ENCODE measurements around the gene FRMPD4.
"Not testable (repeated sequence)": the region's sequence is repeated elsewhere in the genome, so short reads cannot be mapped to it uniquely, and the experiment has no call there.

Gene FRMPD4

GRCh38 chrX:12138361-12139313 is at the start of gene FRMPD4:
Gene FRMPD4, plus strand, starts transcription at chrX:12138473. Its CDS starts 499 bp downstream, at chrX:12138972.
- DNase-seq, result no peak

DNA sequence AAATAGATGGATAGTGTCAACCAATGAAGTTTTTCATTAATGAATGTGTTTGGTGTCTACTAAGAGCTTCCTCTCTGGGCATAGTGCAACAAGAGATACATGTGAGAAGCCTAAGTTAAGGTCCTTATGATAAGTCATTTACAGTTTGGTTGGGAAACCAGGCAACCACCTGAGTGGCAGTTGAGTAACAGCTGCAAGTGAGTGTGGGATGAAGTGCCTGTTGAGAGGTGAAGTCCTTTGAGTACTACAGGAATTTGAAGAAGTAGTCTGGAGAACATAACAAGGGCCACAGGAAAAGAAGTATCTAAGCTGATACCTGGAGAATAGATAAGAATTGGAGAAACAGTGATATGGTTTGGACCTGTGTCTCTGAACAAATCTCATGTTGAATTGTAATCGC is 48.5 kb upstream of the FRMPD4 start:
- no peak for DNase-seq

- no peak for DNase-seq
These were observed 25.0 kb upstream of the FRMPD4 start for GRCh38 chrX:12113321-12113720.

DNA sequence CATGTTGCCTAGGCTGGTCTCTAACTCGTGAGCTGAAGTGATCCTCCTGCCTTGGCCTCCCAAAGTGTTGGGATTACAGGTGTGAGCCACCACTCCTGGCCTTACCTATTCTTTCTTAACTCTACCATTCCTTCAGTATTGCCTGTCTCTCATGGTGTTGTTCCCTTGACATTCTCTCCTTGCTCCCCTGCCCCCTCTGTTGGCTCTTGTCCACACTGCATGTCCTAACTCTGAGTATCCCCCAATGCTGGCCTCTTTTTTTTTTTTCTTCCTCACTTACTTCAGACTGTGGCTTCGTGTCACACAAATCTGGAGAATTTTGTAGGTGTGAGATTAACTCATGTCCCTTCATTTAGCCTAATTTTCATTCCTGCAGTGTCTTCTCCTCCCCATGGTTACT is 22.9 kb upstream of the FRMPD4 start:
- DNase-seq, result no peak

- DNase-seq, result no peak
These were observed 20.1 kb upstream of the FRMPD4 start for GRCh38 chrX:12118134-12118533.

DNA sequence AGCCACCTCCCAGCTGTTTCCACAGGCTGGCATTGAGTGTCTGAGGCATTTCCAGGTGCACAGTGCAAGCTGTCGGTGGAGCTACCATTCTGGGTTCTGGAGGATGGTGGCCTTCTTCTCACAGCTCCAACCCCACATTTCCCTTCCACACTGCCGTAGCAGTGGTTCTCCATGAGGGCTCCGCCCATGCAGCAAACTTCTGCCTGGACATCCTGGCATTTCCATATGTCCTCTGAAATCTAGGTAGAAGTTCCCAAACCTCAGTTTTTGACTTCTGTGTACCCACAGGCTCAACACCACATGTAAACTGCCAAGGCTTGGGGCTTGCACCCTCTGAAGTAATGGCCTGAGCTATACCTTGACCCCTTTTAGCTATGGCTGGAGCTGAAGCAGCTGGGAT is 10.3 kb upstream of the FRMPD4 start:
- DNase-seq, result no peak

DNA sequence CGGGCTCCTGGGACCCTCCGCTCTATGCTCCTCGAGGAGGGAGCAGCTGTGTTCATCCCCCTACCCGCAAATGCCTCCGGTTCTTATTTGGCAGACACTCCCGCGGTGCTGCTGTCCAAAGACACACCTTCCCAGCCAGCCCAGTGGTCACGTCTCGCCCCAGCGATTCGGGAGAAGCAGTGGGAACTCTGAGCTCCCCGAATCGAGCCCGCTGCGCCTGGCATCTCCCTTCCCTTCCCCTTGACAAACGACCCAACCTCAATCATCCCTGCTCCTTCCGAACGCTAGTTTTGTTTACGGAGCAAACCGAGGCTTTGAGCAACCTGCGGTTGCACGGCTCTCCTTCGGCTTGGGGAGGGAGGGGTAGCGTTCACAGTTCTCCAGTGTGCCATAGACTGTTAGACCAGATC is 317 bp upstream of the FRMPD4 start:
- DNase-seq, result no peak

DNA sequence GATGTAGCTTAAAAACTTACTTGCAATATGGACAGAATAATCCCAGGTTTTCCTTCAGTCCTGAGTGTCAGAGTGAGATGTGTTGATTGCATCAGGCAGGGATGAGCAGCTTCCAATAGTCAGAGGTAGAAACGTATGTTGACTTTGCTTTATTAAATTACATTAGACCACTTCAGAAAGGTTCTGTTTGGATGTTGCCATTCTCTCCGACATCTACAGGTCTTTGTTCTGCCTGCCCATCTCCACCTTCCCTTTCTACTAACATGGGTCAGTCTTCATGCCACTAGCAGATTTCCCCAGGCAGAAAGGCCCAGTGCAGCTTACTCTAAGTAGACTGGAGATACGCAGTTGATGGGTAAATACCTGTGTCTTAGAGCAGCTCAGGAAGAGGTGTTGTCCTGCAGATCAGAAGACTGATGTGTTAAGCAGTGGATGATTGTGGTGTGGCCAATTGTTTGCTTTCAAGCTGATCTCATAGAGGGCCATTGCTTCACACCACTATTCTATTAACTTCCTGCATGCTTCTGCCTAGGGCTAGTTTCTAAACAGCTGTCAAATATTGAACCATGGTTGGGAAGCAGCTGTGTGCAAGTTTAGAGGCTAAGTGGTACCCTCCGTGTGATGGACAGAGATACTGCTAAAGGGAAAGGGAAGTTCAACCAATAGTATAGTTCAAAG is 1.8 kb downstream of the FRMPD4 start:
- DNase-seq, result no peak

DNA sequence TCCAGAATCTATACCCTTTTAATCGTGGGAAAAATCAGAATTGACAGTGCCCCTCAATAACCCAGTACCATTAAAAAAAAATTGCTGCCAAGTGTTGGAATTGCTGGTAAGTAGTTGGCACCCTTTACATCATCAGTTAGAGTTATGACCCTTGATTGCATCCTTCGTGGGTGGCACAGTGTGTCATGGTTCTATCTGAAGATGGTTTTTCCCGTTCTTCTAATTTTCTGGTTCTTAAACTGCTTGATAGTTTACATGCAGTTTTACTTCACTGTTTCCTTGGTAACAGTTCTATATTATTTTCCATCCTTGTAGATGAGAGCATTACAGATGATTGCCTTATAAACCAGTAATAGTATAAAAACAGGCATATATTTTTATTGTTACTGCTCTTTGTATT is 3.2 kb downstream of the FRMPD4 start:
- DNase-seq, result no peak

DNA sequence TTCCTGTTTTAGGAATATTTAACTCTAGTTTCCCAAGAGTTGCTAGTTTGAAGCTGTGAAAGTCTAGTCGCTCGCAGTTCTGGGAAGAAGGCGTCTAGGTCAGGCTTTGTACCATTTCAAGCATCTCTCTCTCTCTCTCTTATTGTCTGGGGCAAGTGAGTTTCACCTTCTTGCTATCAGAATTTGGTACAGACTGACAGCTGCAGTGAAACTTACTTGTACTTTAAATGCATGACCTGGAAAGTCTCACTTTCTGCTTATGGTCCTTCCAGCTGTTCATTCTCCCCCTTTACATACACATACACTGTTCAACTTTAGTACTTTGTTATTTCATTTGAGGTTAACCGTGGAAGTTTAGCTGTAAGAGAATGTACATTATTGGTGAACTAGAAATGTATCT is 4.4 kb downstream of the FRMPD4 start:
- no peak for DNase-seq

GRCh38 chrX:12145402-12145801 is 7.1 kb downstream of the FRMPD4 start:
- no peak for DNase-seq

DNA sequence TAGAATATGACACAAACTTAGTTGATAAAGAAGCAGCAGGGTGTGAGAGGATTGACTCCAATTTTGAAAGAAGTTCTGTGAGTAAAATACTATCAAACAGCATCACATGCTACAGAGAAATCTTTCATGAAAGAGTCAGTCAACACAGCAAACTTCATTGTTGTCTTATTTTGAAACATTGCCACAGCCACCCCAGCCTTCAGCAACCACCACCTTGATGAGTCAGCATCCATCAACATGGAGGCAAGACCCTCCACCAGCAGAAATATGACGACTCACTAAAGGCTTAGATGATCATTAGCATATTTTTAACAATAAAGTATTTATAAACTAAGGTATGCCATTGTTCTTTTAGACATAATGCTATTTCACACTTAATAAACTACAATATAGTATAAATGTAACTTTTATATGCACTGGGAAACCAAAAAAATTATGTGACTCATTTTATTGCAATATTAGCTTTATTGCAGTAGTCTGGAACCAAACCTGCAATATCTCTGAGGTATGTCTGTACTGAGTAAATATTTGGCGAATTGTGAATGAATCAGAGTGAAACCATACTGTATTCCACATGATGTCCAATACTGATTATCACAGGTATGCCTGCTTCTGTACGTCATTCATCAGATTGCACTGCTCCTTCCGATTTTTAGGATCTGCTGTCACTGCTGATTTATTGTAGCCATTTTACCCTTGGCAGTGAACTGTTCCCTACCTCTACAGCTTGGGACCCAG is 11.6 kb downstream of the FRMPD4 start:
- DNase-seq, result no peak

- DNase-seq, result no peak
These were observed 15.0 kb downstream of the FRMPD4 start for GRCh38 chrX:12153317-12153716.

GRCh38 chrX:12153741-12154140 is 15.5 kb downstream of the FRMPD4 start:
- no peak for DNase-seq

GRCh38 chrX:12159799-12160198 is 21.5 kb downstream of the FRMPD4 start:
- no peak for DNase-seq

GRCh38 chrX:12162420-12162819 is 24.1 kb downstream of the FRMPD4 start:
- DNase-seq, result no peak

DNA sequence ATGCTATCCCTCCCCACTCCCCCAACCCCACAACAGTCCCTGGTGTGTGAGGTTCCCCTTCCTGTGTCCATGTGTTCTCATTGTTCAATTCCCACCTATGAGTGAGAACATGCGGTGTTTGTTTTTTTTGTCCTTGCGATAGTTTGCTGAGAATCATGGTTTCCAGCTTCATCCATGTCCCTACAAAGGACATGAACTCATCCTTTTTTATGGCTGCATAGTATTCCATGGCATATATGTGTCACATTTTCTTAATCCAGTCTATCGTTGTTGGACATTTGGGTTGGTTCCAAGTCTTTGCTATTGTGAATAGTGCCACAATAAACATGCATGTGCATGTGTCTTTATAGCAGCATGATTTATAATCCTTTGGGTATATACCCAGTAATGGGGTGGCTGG is 25.9 kb downstream of the FRMPD4 start:
- not testable (repeated sequence) for DNase-seq

DNA sequence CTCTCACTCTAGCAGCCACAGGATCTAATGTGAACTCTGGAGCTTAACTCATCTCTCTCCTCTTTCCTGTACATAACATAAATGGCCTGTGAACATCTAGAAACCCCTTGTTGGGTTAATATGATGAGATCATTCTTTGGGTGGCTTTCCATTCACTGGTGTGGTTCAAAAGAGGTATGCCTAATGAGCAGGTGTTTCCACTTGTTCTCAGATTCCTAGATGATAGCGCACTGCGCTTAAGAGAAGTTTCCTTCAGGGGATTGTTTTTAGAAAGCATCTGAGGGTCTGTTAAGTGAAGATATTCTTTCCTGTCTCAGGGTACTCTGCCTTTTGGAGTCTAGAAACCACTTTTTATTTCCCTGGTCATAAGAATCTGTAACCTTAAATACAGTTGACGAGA is 32.5 kb downstream of the FRMPD4 start:
- no peak for DNase-seq

GRCh38 chrX:12174358-12174757 is 36.1 kb downstream of the FRMPD4 start:
- DNase-seq, result no peak

- no peak for DNase-seq
These were observed 58.8 kb downstream of the FRMPD4 start for GRCh38 chrX:12197030-12197429.

GRCh38 chrX:12206413-12206812 is 68.1 kb downstream of the FRMPD4 start:
- DNase-seq, result no peak

- DNase-seq, result no peak
These were observed 72.0 kb downstream of the FRMPD4 start for GRCh38 chrX:12210196-12210815.

GRCh38 chrX:12210971-12211370 is 72.7 kb downstream of the FRMPD4 start:
- DNase-seq, result no peak

All from DMS79 treated with DMSO at 0.1 percent for 48 hours (cell line).